K562 (cell line): ENCODE measurements around the gene DAZAP1. TPM values are rescaled to one million over a fixed set of nuclear protein-coding genes. Genes with fewer than 3 reads are reported as not detected.

ENCODE experiments used
- ARID3B ChIP-seq: fragments of 250-450 bp; sonication (Bioruptor Pico); IDR thresholded peaks from 2 replicates; pipeline ENCODE4 v1.4.0; 2020; ENCODE audit warnings: borderline replicate concordance
- BDP1 ChIP-seq: IDR thresholded peaks from 3 replicates; pipeline ENCODE4 v1.6.1; 2011; ENCODE audit not compliant: insufficient read length, insufficient read depth
- CBX5 ChIP-seq: IDR thresholded peaks from 2 replicates; pipeline ENCODE4 v1.6.1; 2014; ENCODE audit warnings: low read depth, borderline replicate concordance
- CBX8 ChIP-seq: fragments of 200-600 bp; sonication (generic); IDR thresholded peaks from 2 replicates; pipeline ENCODE4 v1.6.1; 2012; ENCODE audit warnings: borderline replicate concordance, mixed run types, low read depth, mild to moderate bottlenecking, moderate library complexity, mixed read lengths, low read length, control low read depth, inconsistent platforms; ENCODE audit not compliant: poor library complexity, severe bottlenecking; ENCODE audit errors: extremely low read depth
- ETS2 ChIP-seq: IDR thresholded peaks from 2 replicates; pipeline ENCODE4 v1.6.1; 2016; ENCODE audit warnings: borderline replicate concordance, missing genetic modification characterization, mild to moderate bottlenecking, moderate library complexity, missing compliant biosample characterization; ENCODE audit not compliant: poor library complexity, severe bottlenecking
- ETV5 ChIP-seq: sonication (generic); formaldehyde crosslinking; IDR thresholded peaks from 2 replicates; pipeline ENCODE4 v1.4.0; 2020; ENCODE audit warnings: low read depth, mild to moderate bottlenecking, missing genetic modification reagents
- EWSR1 ChIP-seq: fragments of 450-650 bp; IDR thresholded peaks from 2 replicates; pipeline ENCODE4 v1.6.1; 2018; ENCODE audit warnings: borderline replicate concordance, mild to moderate bottlenecking, low read depth, moderate library complexity; ENCODE audit not compliant: partially characterized antibody
- JUN ChIP-seq, 2 experiments: sonication (generic) in 1 of 2; formaldehyde crosslinking in 1 of 2; IDR thresholded peaks; 2 replicates each; pipeline versions ENCODE4 v1.6.1 to v1.8.0; 2012 to 2022; ENCODE audit warnings: borderline replicate concordance in 2 of 2, mild to moderate bottlenecking in 2 of 2, improper control_type of control experiment in 1 of 2, low read depth in 1 of 2, low read length in 1 of 2, missing genetic modification reagents in 1 of 2
- NR0B1 ChIP-seq: fragments of 450-650 bp; IDR thresholded peaks from one replicate; pipeline ENCODE4 v1.6.1; 2018; ENCODE audit warnings: mild to moderate bottlenecking, moderate library complexity; ENCODE audit not compliant: partially characterized antibody
- NR2F6 ChIP-seq: fragments of 450-650 bp; formaldehyde crosslinking; IDR thresholded peaks from 2 replicates; pipeline ENCODE4 v1.4.0; 2020; ENCODE audit warnings: mild to moderate bottlenecking
- POLR2G ChIP-seq: fragments of 200-400 bp; formaldehyde crosslinking; IDR thresholded peaks from 2 replicates; pipeline ENCODE4 v1.6.1; 2017; ENCODE audit warnings: low read depth, mild to moderate bottlenecking, antibody characterized with exemption, low read length, moderate library complexity
- PYGO2 ChIP-seq: fragments of 450-650 bp; IDR thresholded peaks from 2 replicates; pipeline ENCODE4 v1.6.1; 2016; ENCODE audit warnings: mild to moderate bottlenecking, missing genetic modification characterization, moderate library complexity, missing compliant biosample characterization
- SAFB2 ChIP-seq: fragments of 200-400 bp; formaldehyde crosslinking; IDR thresholded peaks from 2 replicates; pipeline ENCODE4 v1.6.1; 2018; ENCODE audit warnings: borderline replicate concordance, low read length, low read depth, moderate library complexity; ENCODE audit not compliant: severe bottlenecking
- SLC30A9 ChIP-seq: fragments of 250-450 bp; sonication (Bioruptor Pico); IDR thresholded peaks from 2 replicates; pipeline ENCODE4 v1.8.0; 2022; ENCODE audit warnings: mild to moderate bottlenecking, moderate library complexity
- U2AF2 ChIP-seq: fragments of 200-400 bp; formaldehyde crosslinking; optimal IDR thresholded peaks from 2 replicates; pipeline ENCODE3; 2017; ENCODE audit warnings: low read depth, mild to moderate bottlenecking, low read length
- VEZF1 ChIP-seq: fragments of 200-800 bp; sonication (Bioruptor generic); IDR thresholded peaks from 2 replicates; pipeline ENCODE4 v1.6.1; 2017; ENCODE audit warnings: missing genetic modification characterization, missing compliant biosample characterization
- XRCC5 ChIP-seq: fragments of 200-400 bp; formaldehyde crosslinking; IDR thresholded peaks from 2 replicates; pipeline ENCODE4 v1.6.1; 2017; ENCODE audit warnings: low read depth, mild to moderate bottlenecking, low read length
- ZNF316 ChIP-seq: fragments of 450-650 bp; IDR thresholded peaks from 2 replicates; pipeline ENCODE4 v1.6.1; 2016
- polyA plus RNA-seq, 8 experiments: library from polyadenylated mRNA; depleted of rRNA in 4 of 8; stranded (reverse) in 5 of 8; unstranded in 3 of 8; fragments of >200 nt; fragmentation: Nextera tagmentation in 2 of 8; fragmentation: Illumina TruSeq in 1 of 8; extraction: Ambion mirVana in 2 of 8; extraction: Trizol in 1 of 8; gene quantifications; 2 replicates each; pipeline versions ENCODE4 v1.2.1 to v1.2.3, GENCODE V29; 2011 to 2014; ENCODE audit warnings: inconsistent platforms in 1 of 8, missing spikeins in 1 of 8
- total RNA-seq, 7 experiments: library from RNA; depleted of rRNA in 6 of 7; stranded (reverse); fragments of >200 nt in 6 of 7; fragmentation: Illumina TruSeq in 2 of 7; extraction: Trizol in 2 of 7; gene quantifications; 2 replicates each; pipeline versions ENCODE4 v1.2.1 to v1.2.3, GENCODE V29; 2011 to 2021; ENCODE audit warnings: low replicate concordance in 1 of 7

The DAZAP1 gene
- total and polyA plus RNA-seq, 9 of the 15 experiments (the other 6 are each of a cell fraction or from before 2014, with no cell fraction given), result 10.8 to 289 (median 142) TPM

- no peak for TF ChIP-seq NR0B1
- TF ChIP-seq SAFB2, result no peak
- TF ChIP-seq ETS2 (tag), result no peak
- no peak; the same call in 1 of the 2 replicates for TF ChIP-seq SLC30A9 (CRISPR knock-in tag)
- no peak for TF ChIP-seq EWSR1
- 0 out of 2 replicates have a peak, but pooled peaks have one; percentile 78 for TF ChIP-seq NR2F6 (CRISPR knock-in tag)
- TF ChIP-seq POLR2G, result peak; percentile 98
- TF ChIP-seq PYGO2 (tag), result no peak
- TF ChIP-seq BDP1, result peak; percentile 94
- no peak; the same call in 1 of the 2 replicates for TF ChIP-seq JUN (IDR thresholded peaks at IDR 0.05; ENCODE audit: borderline replicate concordance, low read depth, low read length)
- TF ChIP-seq JUN (CRISPR knock-in tag; IDR thresholded peaks at IDR 0.05; ENCODE audit: borderline replicate concordance), result peak; percentile 75; the same call in 1 of the 2 replicates
- no peak for TF ChIP-seq ZNF316
- TF ChIP-seq ETV5, result peak; percentile 63
- no peak for TF ChIP-seq CBX8
- no peak for TF ChIP-seq U2AF2
- TF ChIP-seq CBX5, result peak; percentile 72; the same call in 1 of the 2 replicates
- 0 out of 2 replicates have a peak, but pooled peaks have one; percentile 26 for TF ChIP-seq ARID3B
- peak; percentile 100 for TF ChIP-seq XRCC5
- TF ChIP-seq VEZF1, result peak; percentile 74
These were observed 23.9 kb upstream of the DAZAP1 start, which contains the start of gene NDUFS7 (continued) for GRCh38 chr19:1383312-1384084.
